ENCODE results near the gene DNAH14. TPM values are rescaled to one million over a fixed set of nuclear protein-coding genes. Genes with fewer than 3 reads are reported as not detected.

DNAH14 gene
- total RNA-seq, 4 donors from 2014 or later = 4.1 to 84.0 (median 11.4) TPM

DNA sequence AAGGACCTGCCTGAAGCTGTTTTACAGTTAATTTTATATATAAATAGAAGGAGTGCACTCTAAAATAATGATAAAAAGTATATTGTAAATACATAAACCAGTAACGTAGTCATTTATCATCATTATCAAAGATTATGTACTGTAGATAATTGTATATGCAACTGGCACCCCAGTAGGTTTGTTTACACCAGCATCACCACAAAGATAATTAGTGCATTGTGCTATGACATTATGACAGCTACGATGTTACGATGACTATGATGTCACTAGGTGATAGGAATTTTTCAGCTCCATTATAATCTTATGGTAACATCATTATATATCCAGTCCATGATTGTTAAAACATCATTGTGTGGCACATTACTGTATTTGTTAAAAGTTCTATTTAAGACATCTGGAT lies 313.1 kb downstream of the DNAH14 start:
- Histone ChIP-seq H3K27me3 (no peaks in the 10 kb centered on the region), H3K36me3 (peaks cover 0 to 2% (median 0%) of the 10 kb centered on the region in 4 donors), H3K27ac (no peak overlapping the region), H3K4me1 (no peaks in the 10 kb centered on the region), H3K9me3 (no peaks in the 10 kb centered on the region), H3K4me3 (no peak overlapping the region)
- in situ Hi-C loops (cut with MboI; ENCODE audit: low pct_ligation_motif_present in 1 of 4, low pct_unique_long_range_greater_than_20kb in 1 of 4, low sequenced_read_pairs in 3 of 4) = no loop called here
- WGBS, 2 donors (ENCODE audit: low coverage in 1 of 2) = 85 to 91% methylated on average over 3 of the region's 3 CpGs
- TF ChIP-seq POLR2AphosphoS5 (IDR thresholded peaks at IDR 0.05) (no peak), EP300 (IDR thresholded peaks at IDR 0.05; ENCODE audit: low read depth) (no peak), POLR2A (IDR thresholded peaks at IDR 0.05) (no peak)
- TF ChIP-seq, protein P1, sequence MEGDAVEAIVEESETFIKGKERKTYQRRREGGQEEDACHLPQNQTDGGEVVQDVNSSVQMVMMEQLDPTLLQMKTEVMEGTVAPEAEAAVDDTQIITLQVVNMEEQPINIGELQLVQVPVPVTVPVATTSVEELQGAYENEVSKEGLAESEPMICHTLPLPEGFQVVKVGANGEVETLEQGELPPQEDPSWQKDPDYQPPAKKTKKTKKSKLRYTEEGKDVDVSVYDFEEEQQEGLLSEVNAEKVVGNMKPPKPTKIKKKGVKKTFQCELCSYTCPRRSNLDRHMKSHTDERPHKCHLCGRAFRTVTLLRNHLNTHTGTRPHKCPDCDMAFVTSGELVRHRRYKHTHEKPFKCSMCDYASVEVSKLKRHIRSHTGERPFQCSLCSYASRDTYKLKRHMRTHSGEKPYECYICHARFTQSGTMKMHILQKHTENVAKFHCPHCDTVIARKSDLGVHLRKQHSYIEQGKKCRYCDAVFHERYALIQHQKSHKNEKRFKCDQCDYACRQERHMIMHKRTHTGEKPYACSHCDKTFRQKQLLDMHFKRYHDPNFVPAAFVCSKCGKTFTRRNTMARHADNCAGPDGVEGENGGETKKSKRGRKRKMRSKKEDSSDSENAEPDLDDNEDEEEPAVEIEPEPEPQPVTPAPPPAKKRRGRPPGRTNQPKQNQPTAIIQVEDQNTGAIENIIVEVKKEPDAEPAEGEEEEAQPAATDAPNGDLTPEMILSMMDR (IDR thresholded peaks at IDR 0.05) = no peak
- intact Hi-C loops (cut with DNase I; ENCODE audit: low total_unique reads) = no loop called here
- DNase-seq = no peak

DNA sequence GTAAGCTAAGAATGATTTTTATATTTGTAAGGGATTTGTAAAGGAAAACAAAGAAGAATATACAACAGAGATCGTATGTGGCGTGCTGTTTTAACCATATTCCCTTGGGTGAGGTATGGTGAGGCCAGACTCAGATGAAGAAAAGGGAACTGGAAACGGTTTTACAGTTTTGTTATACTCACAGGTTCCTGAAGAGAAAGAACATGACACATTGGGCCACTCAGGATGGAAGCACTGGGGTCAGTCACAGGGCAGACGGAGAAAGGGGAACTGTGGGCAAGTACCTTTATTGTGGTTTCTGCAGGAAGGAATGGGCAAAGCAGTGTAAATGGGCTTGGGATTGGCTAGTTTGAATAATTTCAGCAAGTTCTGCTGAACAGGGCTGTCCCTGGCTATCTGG lies 321.0 kb downstream of the DNAH14 start:
- intact Hi-C loops (cut with DNase I; ENCODE audit: low total_unique reads) (no loop called here), in situ Hi-C loops (cut with MboI; ENCODE audit: low pct_ligation_motif_present in 1 of 4, low pct_unique_long_range_greater_than_20kb in 1 of 4, low sequenced_read_pairs in 3 of 4) (no loop called here)
- TF ChIP-seq EP300 (IDR thresholded peaks at IDR 0.05; ENCODE audit: low read depth) (no peak), POLR2AphosphoS5 (IDR thresholded peaks at IDR 0.05) (no peak), POLR2A (IDR thresholded peaks at IDR 0.05) (no peak)
- TF ChIP-seq, protein P1 (IDR thresholded peaks at IDR 0.05) = no peak
- Histone ChIP-seq H3K27me3 (no peaks in the 10 kb centered on the region), H3K36me3 (no peaks in the 10 kb centered on the region), H3K9me3 (no peaks in the 10 kb centered on the region), H3K4me1 (no peaks in the 10 kb centered on the region), H3K4me3 (no peak overlapping the region), H3K27ac (no peak overlapping the region)
- WGBS, 2 donors (ENCODE audit: low coverage in 1 of 2) = 62 to 69% methylated on average over 4 of the region's 4 CpGs
- no peak for DNase-seq

DNA sequence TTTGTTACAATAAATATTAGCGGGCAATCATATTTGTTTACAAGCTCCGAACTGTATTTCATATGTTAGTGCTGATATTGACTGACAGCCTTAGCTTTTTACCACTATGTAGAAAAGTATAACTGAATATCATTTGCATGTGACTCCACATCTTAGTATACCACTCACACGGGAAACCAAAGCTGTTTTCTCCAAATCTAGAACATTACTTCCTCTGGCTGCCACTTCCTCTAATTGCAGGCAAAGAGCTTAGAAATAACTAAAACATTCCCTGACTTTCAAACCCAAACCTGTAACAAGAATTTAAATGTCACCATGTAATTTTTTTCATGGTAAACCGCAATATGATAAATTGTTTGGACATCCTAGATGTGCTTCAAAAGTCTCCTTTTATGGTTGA lies 323.7 kb downstream of the DNAH14 start:
- H3K4me1 ChIP-seq = no peaks in the 10 kb centered on the region
- intact Hi-C loops (cut with DNase I; ENCODE audit: low total_unique reads) = no loop called here
- TF ChIP-seq, protein P1 (IDR thresholded peaks at IDR 0.05) = no peak
- TF ChIP-seq POLR2AphosphoS5 (IDR thresholded peaks at IDR 0.05) (no peak), POLR2A (IDR thresholded peaks at IDR 0.05) (no peak), EP300 (IDR thresholded peaks at IDR 0.05; ENCODE audit: low read depth) (no peak)
- no peak for DNase-seq
- no peaks in the 10 kb centered on the region for H3K36me3 ChIP-seq
- H3K27ac ChIP-seq = no peak overlapping the region
- WGBS, 2 donors (ENCODE audit: low coverage in 1 of 2) = 83 to 100% methylated on average over 3 to 4 of the region's 4 CpGs
- H3K9me3 ChIP-seq = no peaks in the 10 kb centered on the region
- in situ Hi-C loops (cut with MboI; ENCODE audit: low pct_ligation_motif_present in 1 of 4, low pct_unique_long_range_greater_than_20kb in 1 of 4, low sequenced_read_pairs in 3 of 4) = no loop called here
- H3K27me3 ChIP-seq = no peaks in the 10 kb centered on the region
- H3K4me3 ChIP-seq = no peak overlapping the region

DNA sequence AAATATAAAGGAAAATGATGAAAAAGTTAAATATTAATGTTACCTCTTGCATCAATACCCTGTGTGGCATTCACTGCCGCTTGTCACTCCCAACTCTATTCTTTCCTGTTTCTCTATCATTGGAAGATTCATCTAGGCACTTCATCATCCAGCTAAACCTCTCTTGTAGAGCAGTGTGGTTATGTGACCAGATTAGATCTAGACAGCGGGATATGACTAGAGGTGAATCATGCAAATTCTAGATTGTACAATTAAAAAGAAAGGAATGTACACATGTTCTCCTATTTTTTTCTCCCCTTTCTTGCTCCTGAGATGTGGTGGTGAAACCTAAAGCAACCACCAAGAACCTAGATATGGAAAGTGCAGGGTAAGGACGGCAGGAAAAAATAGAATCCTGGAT lies 324.3 kb downstream of the DNAH14 start:
- Histone ChIP-seq H3K4me1 (no peaks in the 10 kb centered on the region), H3K9me3 (no peaks in the 10 kb centered on the region), H3K27ac (no peak overlapping the region), H3K36me3 (no peaks in the 10 kb centered on the region), H3K4me3 (no peak overlapping the region), H3K27me3 (no peaks in the 10 kb centered on the region)
- TF ChIP-seq, protein P1 (IDR thresholded peaks at IDR 0.05) = no peak
- TF ChIP-seq EP300 (IDR thresholded peaks at IDR 0.05; ENCODE audit: low read depth) (no peak), POLR2A (IDR thresholded peaks at IDR 0.05) (no peak), POLR2AphosphoS5 (IDR thresholded peaks at IDR 0.05) (no peak)
- in situ Hi-C loops (cut with MboI; ENCODE audit: low pct_ligation_motif_present in 1 of 4, low pct_unique_long_range_greater_than_20kb in 1 of 4, low sequenced_read_pairs in 3 of 4) = no loop called here
- intact Hi-C loops (cut with DNase I; ENCODE audit: low total_unique reads) = no loop called here
- 95 to 96% methylated on average over 2 to 3 of the region's 3 CpGs for WGBS, 2 donors (ENCODE audit: low coverage in 1 of 2)
- DNase-seq = no peak
